HCT116 (cell line): Measurements from ENCODE around the gene UPB1.

Experiments
- ATF3 ChIP-seq: IDR thresholded peaks from 2 replicates; pipeline ENCODE4 v1.6.1; 2012
- CEBPB ChIP-seq: IDR thresholded peaks from 2 replicates; pipeline ENCODE4 v1.6.1; 2012; ENCODE audit warnings: low read depth
- CTCF ChIP-seq, 3 experiments: fragments of 200-600 bp in 1 of 3; sonication (generic) in 1 of 3; IDR thresholded peaks in 2 of 3; conservative IDR thresholded peaks in 1 of 3; 2 replicates each; pipeline ENCODE4 v1.5.1; 2012 to 2017; ENCODE audit warnings: low read depth in 2 of 3, low read length in 2 of 3, antibody characterized with exemption in 1 of 3, borderline replicate concordance in 1 of 3, control low read depth in 1 of 3, mild to moderate bottlenecking in 1 of 3, mixed read lengths in 1 of 3, mixed run types in 1 of 3, moderate library complexity in 1 of 3; ENCODE audit not compliant: insufficient read depth in 1 of 3
- EZH2 ChIP-seq: fragments of 200-600 bp; sonication (generic); IDR thresholded peaks from 2 replicates; pipeline ENCODE4 v1.6.1; 2017; ENCODE audit warnings: antibody characterized with exemption, mixed run types
- JUND ChIP-seq: IDR thresholded peaks from 2 replicates; pipeline ENCODE4 v1.6.1; 2012
- MAX ChIP-seq: IDR thresholded peaks from 2 replicates; pipeline ENCODE4 v1.6.1; 2012
- POLR2A ChIP-seq: IDR thresholded peaks from 2 replicates; pipeline ENCODE4 v1.7.0; 2011; ENCODE audit warnings: borderline replicate concordance; ENCODE audit not compliant: insufficient read depth, insufficient read length; ENCODE audit errors: extremely low read depth
- REST ChIP-seq: IDR thresholded peaks from 2 replicates; pipeline ENCODE4 v1.6.1; 2012; ENCODE audit warnings: low read depth
- SIN3A ChIP-seq: IDR thresholded peaks from 2 replicates; pipeline ENCODE4 v1.6.1; 2012; ENCODE audit warnings: low read depth
- TCF7L2 ChIP-seq: IDR thresholded peaks from 2 replicates; pipeline ENCODE4 v1.7.0; 2011; ENCODE audit warnings: borderline replicate concordance, inconsistent platforms; ENCODE audit not compliant: insufficient read depth, insufficient read length; ENCODE audit errors: extremely low read depth
- ZFX ChIP-seq: fragments of 450-650 bp; IDR thresholded peaks from 2 replicates; pipeline ENCODE4 v1.6.1; 2017

GRCh38 chr22:24576778-24577177 is 81.6 kb downstream of the UPB1 start:
- TF ChIP-seq CTCF (IDR thresholded peaks at IDR 0.05 in 2 of 3, conservative IDR thresholded peaks at IDR 0.05 in 1 of 3; ENCODE audit: borderline replicate concordance in 1 of 3, insufficient read depth in 1 of 3, low read depth in 2 of 3, low read length in 2 of 3) (no peak), JUND (no peak), EZH2 (no peak), MAX (no peak), SIN3A (no peak), TCF7L2 (no peak), REST (no peak), ZFX (no peak), POLR2A (no peak), CEBPB (no peak), ATF3 (no peak)
